SK-N-SH treated with all-trans-retinoic acid at 6 μM for 48 hours (cell line): Measurements from ENCODE around the gene GRK4.

Experiments used
- CSDC2 ChIP-seq: fragments of 250-450 bp; sonication (Bioruptor Pico); IDR thresholded peaks from 2 replicates; pipeline ENCODE4 v1.5.0; 2020; ENCODE audit warnings: mild to moderate bottlenecking, moderate library complexity
- ISL1 ChIP-seq: fragments of 250-450 bp; sonication (Bioruptor Pico); IDR thresholded peaks from 2 replicates; pipeline ENCODE4 v2.1.2; 2022; ENCODE audit warnings: mild to moderate bottlenecking, moderate library complexity
- OSR1 ChIP-seq: fragments of 250-450 bp; sonication (Bioruptor Pico); IDR thresholded peaks from 2 replicates; pipeline ENCODE4 v1.8.0; 2022; ENCODE audit warnings: moderate library complexity, mild to moderate bottlenecking, inconsistent platforms
- RARB ChIP-seq: fragments of 250-450 bp; sonication (Bioruptor Pico); IDR thresholded peaks from 2 replicates; pipeline ENCODE4 v1.8.0; 2021; ENCODE audit warnings: mild to moderate bottlenecking, moderate library complexity
- SNAI2 ChIP-seq: fragments of 250-450 bp; sonication (Bioruptor Pico); IDR thresholded peaks from 2 replicates; pipeline ENCODE4 v1.5.0; 2020; ENCODE audit warnings: mild to moderate bottlenecking, moderate library complexity
- ZC3H10 ChIP-seq: fragments of 250-450 bp; sonication (Bioruptor Pico); IDR thresholded peaks from 2 replicates; pipeline ENCODE4 v1.5.1; 2021; ENCODE audit warnings: mild to moderate bottlenecking, moderate library complexity
- ZFP3 ChIP-seq: fragments of 250-450 bp; sonication (Bioruptor Pico); IDR thresholded peaks from 2 replicates; pipeline ENCODE4 v1.5.0; 2020; ENCODE audit warnings: mild to moderate bottlenecking, moderate library complexity

- no peak for TF ChIP-seq ISL1 (CRISPR knock-in tag)
- no peak for TF ChIP-seq CSDC2
- TF ChIP-seq SNAI2 (CRISPR knock-in tag): no peak
- no peak for TF ChIP-seq RARB
- no peak for TF ChIP-seq ZC3H10 (CRISPR knock-in tag)
- no peak for TF ChIP-seq OSR1
- TF ChIP-seq ZFP3 (CRISPR knock-in tag): no peak
Observed at GRCh38 chr4:3074846-3075651, 111.7 kb downstream of the GRK4 start.
